Measurements from ENCODE around the gene KRTAP5-8. TPM values are rescaled to one million over a fixed set of nuclear protein-coding genes. Genes with fewer than 3 reads are reported as not detected.
"Not testable (repeated sequence)": the region's sequence is repeated elsewhere in the genome, so short reads cannot be mapped to it uniquely, and the experiment has no call there.

The KRTAP5-8 gene
- total RNA-seq, 1 experiment from 2014 or later = not detected

DNA sequence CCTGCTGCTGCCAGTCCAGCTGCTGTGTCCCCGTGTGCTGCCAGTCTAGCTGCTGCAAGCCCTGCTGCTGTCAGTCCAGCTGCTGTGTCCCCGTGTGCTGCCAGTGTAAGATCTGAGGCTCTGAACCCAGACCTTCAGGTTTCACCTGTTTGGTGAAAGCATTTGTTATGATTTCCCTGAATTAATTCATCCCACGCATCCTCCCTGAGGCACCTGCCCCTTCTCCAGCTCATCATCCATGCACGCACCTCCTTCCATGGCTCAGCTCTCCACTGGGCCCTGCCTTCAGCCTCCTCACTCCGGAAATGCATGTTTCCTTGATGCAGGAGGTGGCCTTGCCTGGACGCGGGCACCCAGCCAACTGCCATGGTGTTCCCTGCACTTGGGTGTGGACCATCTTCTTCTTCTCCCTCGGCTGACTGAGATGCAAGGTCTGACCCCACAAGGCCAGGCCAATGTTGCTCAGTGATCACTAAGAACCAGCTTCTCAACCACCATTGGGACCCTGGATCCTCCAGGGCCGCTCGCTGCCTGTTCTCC is 28.3 kb downstream of the KRTAP5-8 start:
- intact Hi-C loops (cut with micrococcal nuclease) = no loop called here
- BruUV-seq (replicated peaks) = no TSS peak
- TF ChIP-seq, protein P1, sequence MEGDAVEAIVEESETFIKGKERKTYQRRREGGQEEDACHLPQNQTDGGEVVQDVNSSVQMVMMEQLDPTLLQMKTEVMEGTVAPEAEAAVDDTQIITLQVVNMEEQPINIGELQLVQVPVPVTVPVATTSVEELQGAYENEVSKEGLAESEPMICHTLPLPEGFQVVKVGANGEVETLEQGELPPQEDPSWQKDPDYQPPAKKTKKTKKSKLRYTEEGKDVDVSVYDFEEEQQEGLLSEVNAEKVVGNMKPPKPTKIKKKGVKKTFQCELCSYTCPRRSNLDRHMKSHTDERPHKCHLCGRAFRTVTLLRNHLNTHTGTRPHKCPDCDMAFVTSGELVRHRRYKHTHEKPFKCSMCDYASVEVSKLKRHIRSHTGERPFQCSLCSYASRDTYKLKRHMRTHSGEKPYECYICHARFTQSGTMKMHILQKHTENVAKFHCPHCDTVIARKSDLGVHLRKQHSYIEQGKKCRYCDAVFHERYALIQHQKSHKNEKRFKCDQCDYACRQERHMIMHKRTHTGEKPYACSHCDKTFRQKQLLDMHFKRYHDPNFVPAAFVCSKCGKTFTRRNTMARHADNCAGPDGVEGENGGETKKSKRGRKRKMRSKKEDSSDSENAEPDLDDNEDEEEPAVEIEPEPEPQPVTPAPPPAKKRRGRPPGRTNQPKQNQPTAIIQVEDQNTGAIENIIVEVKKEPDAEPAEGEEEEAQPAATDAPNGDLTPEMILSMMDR (IDR thresholded peaks at IDR 0.05; ENCODE audit: unreplicated experiment) = no peak
- Mint-ChIP-seq H3K9me3 (ENCODE audit: unreplicated experiment) (no peaks in the 10 kb centered on the region), H3K27me3 (ENCODE audit: insufficient read depth, unreplicated experiment) (peaks cover 43% of the 10 kb centered on the region), H3K4me1 (ENCODE audit: insufficient read depth, unreplicated experiment) (no peaks in the 10 kb centered on the region), H3K27ac (ENCODE audit: low read depth, unreplicated experiment) (no peak overlapping the region), H3K4me3 (ENCODE audit: unreplicated experiment) (no peak overlapping the region), H3K36me3 (ENCODE audit: insufficient read depth, unreplicated experiment) (no peaks in the 10 kb centered on the region)
- POLR2A ChIA-PET = no interaction called here
- DNase-seq (ENCODE audit: unreplicated experiment) = no peak
- CTCF ChIA-PET = interaction anchor here (1.3 kb wide), 1 partner anchor 14 kb away, joined by 5 read pairs; no protein-coding TSS in a partner anchor

DNA sequence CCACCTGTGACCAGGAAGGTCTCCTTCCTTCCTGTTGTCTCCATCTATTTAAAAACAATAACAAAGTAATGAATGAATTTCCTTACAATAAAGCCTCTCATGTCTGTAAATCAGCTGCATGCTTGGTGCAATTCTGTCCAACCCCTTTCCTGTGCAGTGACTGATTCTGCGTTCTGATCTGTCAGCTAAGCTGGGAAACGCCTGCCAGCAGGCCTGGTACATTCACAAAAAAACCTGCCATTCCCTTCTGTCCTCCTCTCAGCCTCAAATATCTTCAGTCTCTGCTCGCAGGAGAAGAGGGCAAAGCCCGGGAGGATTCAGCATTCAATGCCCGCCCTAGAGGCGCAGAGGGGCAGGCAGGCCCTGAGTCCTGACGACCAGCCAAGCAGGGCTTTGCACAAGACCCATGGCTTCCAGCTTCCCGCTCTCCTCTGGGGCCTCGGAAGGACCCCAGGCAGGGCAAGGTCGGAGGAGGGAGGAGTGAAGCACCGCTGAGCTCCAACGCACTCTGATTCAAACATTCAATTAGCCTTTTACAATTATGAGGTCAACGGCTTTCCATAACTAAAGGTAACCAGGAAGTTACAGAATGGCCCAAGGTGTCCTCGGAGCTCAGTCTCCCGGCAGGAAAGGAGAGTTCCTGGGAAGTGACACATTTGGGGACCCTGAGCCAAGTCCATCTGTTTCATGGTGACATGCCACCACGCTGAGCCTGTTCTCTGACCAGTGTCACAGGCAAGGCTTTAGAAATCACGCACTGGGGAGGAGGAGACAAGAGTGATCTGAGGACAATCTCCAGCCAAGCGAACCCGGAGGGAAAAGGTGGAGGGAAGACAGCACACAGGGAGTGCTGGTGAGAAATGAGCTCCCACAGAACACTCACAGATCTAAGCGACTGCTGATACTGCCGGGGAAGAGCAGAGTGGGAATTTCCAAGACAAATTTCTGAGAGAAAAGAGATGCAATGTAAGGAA is 29.1 kb downstream of the KRTAP5-8 start:
- H3K36me3 Mint-ChIP-seq (ENCODE audit: insufficient read depth, unreplicated experiment); H3K27ac Mint-ChIP-seq (ENCODE audit: low read depth, unreplicated experiment); H3K9me3 Mint-ChIP-seq (ENCODE audit: unreplicated experiment); H3K4me1 Mint-ChIP-seq (ENCODE audit: insufficient read depth, unreplicated experiment); H3K4me3 Mint-ChIP-seq (ENCODE audit: unreplicated experiment); BruUV-seq (replicated peaks); DNase-seq (ENCODE audit: unreplicated experiment); POLR2A ChIA-PET; intact Hi-C loops (cut with micrococcal nuclease): not testable (repeated sequence)
- CTCF ChIA-PET = interaction anchor here (1.3 kb wide), 1 partner anchor 13 kb away, joined by 5 read pairs; no protein-coding TSS in a partner anchor
- peaks cover 39% of the 10 kb centered on the region for H3K27me3 Mint-ChIP-seq (ENCODE audit: insufficient read depth, unreplicated experiment)

DNA sequence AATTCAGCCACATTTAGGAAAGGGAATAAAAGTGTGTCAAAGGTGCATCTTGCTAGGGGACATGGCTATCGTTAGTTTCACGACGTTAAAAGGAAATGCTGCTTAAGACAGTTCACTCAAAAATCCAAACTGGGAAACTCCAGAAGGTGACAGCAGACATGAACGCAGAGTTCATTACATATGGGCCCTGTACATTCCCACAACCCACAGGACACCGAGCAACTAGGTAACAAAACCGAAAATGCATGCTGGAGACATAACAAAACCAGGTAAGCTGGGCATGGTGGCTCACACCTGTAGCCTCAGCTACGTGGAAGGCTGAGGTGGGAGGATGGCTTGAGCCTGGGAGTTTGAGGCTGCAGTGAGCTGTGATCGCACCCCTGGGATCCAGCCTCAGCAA is 29.8 kb downstream of the KRTAP5-8 start:
- BruUV-seq (replicated peaks); POLR2A ChIA-PET: not testable (repeated sequence)

DNA sequence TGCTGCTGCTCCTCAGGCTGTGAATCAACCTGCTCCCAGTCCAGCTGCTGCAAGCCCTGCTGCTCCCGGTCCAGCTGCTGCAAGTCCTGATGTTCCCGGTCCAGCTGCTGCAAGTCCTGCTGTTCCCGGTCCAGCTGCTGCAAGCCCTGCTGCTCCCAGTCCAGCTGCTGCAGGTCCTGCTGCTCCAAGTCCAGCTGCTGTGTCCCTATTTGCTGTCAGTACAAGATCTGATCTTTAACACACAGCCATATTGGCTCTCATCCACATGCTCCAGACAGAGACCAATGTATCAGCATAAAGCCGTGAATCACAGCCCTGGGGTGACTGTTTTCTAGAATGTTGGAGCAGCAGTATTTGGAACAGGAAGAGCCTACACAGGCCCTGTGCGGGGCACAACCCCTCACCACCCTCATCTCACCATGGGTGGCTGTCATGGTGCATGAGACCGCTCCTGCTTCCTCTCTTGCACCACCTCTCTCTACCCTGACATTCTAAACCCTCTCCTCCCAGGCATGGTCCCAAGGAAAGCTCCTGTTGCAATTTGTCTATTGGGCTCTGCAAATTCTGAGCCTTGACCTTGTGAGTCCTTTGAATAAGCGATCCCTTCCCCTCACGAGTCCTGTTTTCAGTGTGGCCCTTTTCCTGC is 31.0 kb downstream of the KRTAP5-8 start:
- Mint-ChIP-seq H3K9me3 (ENCODE audit: unreplicated experiment) (no peaks in the 10 kb centered on the region), H3K27ac (ENCODE audit: low read depth, unreplicated experiment) (no peak overlapping the region), H3K36me3 (ENCODE audit: insufficient read depth, unreplicated experiment) (no peaks in the 10 kb centered on the region), H3K4me3 (ENCODE audit: unreplicated experiment) (no peak overlapping the region), H3K27me3 (ENCODE audit: insufficient read depth, unreplicated experiment) (peaks cover 26% of the 10 kb centered on the region), H3K4me1 (ENCODE audit: insufficient read depth, unreplicated experiment) (no peaks in the 10 kb centered on the region)
- no peak for DNase-seq (ENCODE audit: unreplicated experiment)
- TF ChIP-seq, protein P1 (IDR thresholded peaks at IDR 0.05; ENCODE audit: unreplicated experiment) = no peak
- POLR2A ChIA-PET = no interaction called here
- CTCF ChIA-PET = interaction anchor here (0.6 to 1.0 kb wide), 2 partner anchors 11 to 1056 kb away, joined by 3 to 4 read pairs; no protein-coding TSS in a partner anchor
- BruUV-seq (replicated peaks) = no TSS peak
- intact Hi-C loops (cut with micrococcal nuclease) = no loop called here

More for the DNA sequence above, 29.8 kb downstream of the KRTAP5-8 start:
- H3K27ac Mint-ChIP-seq (ENCODE audit: low read depth, unreplicated experiment); CTCF ChIA-PET; H3K36me3 Mint-ChIP-seq (ENCODE audit: insufficient read depth, unreplicated experiment); DNase-seq (ENCODE audit: unreplicated experiment); H3K4me1 Mint-ChIP-seq (ENCODE audit: insufficient read depth, unreplicated experiment); intact Hi-C loops (cut with micrococcal nuclease); H3K9me3 Mint-ChIP-seq (ENCODE audit: unreplicated experiment); H3K4me3 Mint-ChIP-seq (ENCODE audit: unreplicated experiment): not testable (repeated sequence)
- H3K27me3 Mint-ChIP-seq (ENCODE audit: insufficient read depth, unreplicated experiment) = peaks cover 38% of the 10 kb centered on the region

DNA sequence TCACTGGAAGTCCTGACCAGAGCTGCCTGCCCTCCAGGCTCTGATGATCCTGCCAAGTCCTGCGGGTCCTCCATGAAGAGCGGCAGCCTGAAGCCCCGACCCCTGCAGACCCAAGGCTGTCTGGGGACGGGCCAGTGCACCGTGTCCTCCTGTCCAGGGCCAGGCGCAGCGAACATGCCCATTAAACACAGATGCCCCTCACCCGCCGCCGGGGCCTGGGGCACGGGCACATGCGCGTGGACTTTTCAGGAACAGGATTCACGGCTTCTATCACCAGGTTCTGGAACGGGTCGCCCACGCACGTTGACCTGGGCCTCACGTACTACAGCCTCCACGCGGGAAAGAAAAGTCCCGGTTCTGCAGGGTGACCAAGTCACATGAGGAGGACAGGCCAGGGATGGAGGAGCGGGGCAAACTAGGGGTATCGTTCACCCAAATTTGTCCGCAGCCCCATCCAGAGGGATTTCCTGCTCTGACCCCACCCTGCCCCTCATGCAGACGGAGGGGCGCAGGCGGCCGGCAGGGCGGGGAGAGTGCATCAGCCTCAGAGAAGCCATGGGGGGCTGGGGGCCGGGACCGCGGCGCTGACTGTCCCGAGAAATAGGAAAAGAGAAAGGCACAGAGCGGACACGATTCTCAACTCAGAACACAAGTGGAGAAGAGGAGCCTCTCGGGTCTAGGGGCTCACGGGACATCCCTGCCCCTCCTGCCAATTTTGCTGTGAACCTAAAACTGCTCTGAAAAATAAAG is 33.5 kb downstream of the KRTAP5-8 start:
- CTCF ChIA-PET; H3K36me3 Mint-ChIP-seq (ENCODE audit: insufficient read depth, unreplicated experiment); H3K9me3 Mint-ChIP-seq (ENCODE audit: unreplicated experiment); DNase-seq (ENCODE audit: unreplicated experiment); intact Hi-C loops (cut with micrococcal nuclease); H3K27ac Mint-ChIP-seq (ENCODE audit: low read depth, unreplicated experiment); H3K4me1 Mint-ChIP-seq (ENCODE audit: insufficient read depth, unreplicated experiment); BruUV-seq (replicated peaks); H3K4me3 Mint-ChIP-seq (ENCODE audit: unreplicated experiment): not testable (repeated sequence)
- peaks cover 11% of the 10 kb centered on the region for H3K27me3 Mint-ChIP-seq (ENCODE audit: insufficient read depth, unreplicated experiment)
- POLR2A ChIA-PET = interaction anchor here (0.6 kb wide), 1 partner anchor 12 kb away, joined by 3 read pairs; no protein-coding TSS in a partner anchor

Data from MCF 10A (cell line).